Daoy (cell line): ENCODE data around the gene F2R. TPM values are rescaled to one million over a fixed set of nuclear protein-coding genes. Genes with fewer than 3 reads are reported as not detected.
"Not testable (repeated sequence)": the region's sequence is repeated elsewhere in the genome, so short reads cannot be mapped to it uniquely, and the experiment has no call there.

Experiments
- DNase-seq: peaks from one replicate; pipeline ENCODE4 v3.0.0-alpha.2; 2015; ENCODE audit warnings: low read depth
- total RNA-seq: library from RNA; depleted of rRNA; stranded (reverse); fragments of >200 nt; shearing (Covaris generic); gene quantifications from 2 replicates; pipeline ENCODE4 v1.2.3, GENCODE V29; 2014; rRNA removed

Gene F2R
- total RNA-seq, result 27.1 and 28.4 TPM in 2 replicates

- peak; percentile 84 for DNase-seq
These were observed at the start of gene F2R for GRCh38 chr5:76715736-76716455. Gene F2R (plus strand): TSS chr5:76716126. CDS start chr5:76716308, 182 bp downstream.

- DNase-seq, result no peak
These were observed 48.4 kb upstream of the F2R start for GRCh38 chr5:76667495-76667894.

DNA sequence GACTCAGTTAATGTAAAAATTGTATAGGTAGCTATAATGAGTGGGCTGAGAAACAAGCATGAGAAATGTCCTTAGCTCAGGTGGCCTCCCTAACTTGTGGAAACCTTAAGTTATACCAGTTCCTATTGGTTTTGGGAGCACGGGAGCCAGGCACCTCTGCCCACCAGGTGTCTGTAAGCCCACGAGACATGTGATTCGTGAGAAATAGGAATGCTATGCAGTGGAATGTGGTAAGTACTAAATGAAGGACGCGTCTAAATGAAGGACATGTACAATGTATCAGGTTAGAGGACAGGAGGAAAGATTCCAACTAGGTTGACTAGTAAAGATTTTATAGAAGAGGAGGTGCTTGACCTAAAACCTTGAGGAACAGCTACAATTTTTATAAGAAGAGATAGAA is 46.7 kb upstream of the F2R start:
- no peak for DNase-seq

GRCh38 chr5:76670508-76670907 is 45.4 kb upstream of the F2R start:
- DNase-seq, result no peak

GRCh38 chr5:76672242-76672641 is 43.7 kb upstream of the F2R start:
- DNase-seq, result no peak

GRCh38 chr5:76673125-76673524 is 42.8 kb upstream of the F2R start:
- no peak for DNase-seq

GRCh38 chr5:76674330-76675066 is 41.4 kb upstream of the F2R start:
- no peak for DNase-seq

GRCh38 chr5:76675364-76675763 is 40.6 kb upstream of the F2R start:
- DNase-seq, result no peak

DNA sequence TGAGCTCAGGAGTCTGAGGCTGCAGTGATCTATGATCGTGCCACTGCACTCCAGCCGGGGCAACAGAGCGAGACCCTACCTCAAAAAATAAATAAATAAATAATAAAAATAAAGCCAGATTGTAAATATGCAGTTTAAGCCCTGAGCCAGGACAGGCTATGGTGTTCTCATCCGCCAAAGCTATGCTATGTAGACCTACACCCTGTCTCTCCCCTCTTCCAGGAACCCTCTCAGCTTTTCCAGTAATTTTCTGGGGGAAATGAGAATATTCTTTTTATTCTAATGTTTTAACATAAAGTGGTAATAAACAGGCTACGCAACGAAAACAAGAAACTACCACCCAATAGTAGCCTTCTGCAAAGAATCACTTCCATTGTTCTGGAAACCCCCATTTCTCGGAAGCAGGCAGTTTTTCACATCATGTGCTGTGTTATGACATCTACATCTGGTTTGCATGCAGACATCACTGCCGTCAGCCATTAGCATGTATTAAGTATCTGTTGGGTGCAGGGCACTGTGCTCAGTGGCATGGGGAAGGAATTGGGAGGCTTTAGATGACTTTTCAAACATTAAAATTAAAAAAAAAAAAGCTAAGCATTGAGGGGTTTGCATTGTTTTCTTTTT is 38.0 kb upstream of the F2R start:
- no peak for DNase-seq

GRCh38 chr5:76679231-76679630 is 36.7 kb upstream of the F2R start:
- no peak for DNase-seq

GRCh38 chr5:76680826-76681225 is 35.1 kb upstream of the F2R start:
- DNase-seq, result not testable (repeated sequence)

DNA sequence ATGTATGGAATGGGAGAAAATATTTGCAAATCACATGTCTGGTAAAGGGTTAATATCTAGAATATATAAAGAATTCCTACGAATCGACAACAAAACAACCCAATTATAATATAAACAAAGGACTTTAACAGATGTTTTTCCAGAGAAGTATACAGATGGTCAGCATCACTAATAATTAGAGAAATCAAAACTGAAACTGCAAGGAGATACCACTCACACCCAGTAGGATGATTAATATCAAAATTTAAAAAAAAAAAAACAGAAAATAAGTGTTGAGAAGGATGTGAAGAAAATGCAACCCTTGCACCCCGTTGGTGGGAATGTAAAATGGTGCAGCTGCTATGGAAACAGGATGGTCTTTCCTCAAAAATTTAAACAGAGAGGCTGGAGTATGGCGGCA is 34.6 kb upstream of the F2R start:
- DNase-seq, result no peak

- DNase-seq, result no peak
These were observed 33.5 kb upstream of the F2R start for GRCh38 chr5:76682387-76682786.

- DNase-seq, result no peak
These were observed 31.9 kb upstream of the F2R start for GRCh38 chr5:76683816-76684731.

- no peak for DNase-seq
These were observed 31.0 kb upstream of the F2R start for GRCh38 chr5:76684756-76685519.

DNA sequence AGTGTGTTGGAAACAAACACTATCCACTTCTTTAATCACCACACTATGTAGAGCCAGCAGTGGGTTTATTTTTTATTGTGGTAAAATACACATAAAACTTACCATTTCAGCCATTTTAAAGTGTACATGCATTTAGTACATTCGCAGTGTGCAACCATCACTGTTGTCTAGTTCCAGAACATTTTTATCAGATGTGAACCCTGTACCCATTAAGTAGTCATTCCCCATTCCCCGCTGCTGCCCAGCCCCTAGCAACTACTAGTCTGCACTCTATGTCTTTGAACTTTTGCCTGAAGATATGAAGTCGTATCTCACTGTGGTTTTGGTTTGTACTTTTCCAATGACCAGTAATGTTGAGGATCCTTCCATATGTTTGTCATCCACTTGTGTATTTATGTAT is 30.2 kb upstream of the F2R start:
- DNase-seq, result no peak

GRCh38 chr5:76688212-76688611 is 27.7 kb upstream of the F2R start:
- no peak for DNase-seq

GRCh38 chr5:76688836-76689235 is 27.1 kb upstream of the F2R start:
- DNase-seq, result no peak

DNA sequence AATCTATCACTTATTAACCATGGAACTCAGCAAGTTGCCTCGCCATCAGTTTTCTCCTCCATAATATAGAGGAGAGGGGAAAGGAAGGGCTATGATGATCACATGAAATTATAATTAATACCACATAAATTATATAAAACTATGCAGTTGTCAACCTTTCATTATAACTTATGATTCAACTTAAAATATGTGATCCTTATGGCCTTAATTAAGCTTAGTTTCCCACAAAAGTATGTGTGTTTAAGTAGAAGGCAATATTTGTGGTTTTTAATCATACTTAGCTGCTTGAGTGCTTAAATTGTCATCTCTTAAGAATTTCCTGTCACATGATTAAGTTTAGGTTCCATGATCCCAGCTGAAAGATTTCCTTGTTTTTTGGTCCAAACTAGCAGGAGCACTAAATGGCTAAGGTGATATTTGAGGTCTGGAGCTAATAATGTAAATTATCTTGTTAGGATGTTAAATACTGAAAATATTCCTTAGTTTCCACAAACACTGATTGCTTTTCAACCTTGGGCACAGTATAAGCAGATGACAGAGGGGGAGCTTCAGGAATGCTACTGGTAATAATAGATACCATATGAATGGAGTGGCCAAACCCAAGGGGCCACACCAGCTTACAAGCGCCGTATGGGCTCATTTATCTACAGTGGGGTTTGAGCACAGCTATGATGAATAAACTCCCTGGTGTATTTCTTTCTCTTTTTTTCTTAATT is 26.4 kb upstream of the F2R start:
- peak; percentile 66 for DNase-seq

DNA sequence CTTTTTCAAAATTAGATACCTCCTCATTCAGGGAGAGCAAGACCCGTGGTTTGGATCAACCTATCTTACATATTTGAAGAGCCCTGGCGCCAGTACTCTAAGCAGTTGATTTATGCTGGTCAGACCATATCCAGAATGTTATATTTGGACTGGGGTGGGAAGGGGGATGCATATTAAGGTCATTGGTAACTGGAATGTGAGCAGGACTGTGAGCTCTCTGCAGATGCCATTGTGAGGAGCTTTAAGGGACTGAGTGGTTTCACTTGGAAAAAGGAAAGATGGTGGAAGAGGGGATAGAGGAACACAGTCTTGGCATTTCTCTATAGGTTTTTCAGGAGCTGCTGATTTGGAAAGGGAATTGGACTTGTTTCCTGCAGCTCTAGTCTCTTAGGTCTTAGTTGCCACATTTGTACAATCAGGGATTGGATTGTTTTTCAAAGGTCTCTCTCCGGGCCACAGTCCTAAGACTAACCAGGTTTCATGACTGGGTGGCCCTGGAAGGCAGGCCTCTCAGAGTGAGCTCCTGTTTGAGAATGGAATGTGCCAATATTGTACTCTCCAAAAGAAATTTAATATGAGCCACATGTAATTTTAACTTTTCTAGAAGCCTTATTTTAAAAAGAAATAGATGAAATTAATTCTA is 25.8 kb upstream of the F2R start:
- no peak for DNase-seq
